B cell (primary cell): ENCODE measurements around the gene NPHS1. TPM values are rescaled to one million over a fixed set of nuclear protein-coding genes. Genes with fewer than 3 reads are reported as not detected.

Experiments used
- ATAC-seq: fragments of 200-7000 bp; cut with Tn5 transposase; one replicate; pipeline ENCODE4 v1.10.0; 2021; ENCODE audit warnings: low read depth, mild to moderate bottlenecking, moderate number of reproducible peaks, moderate library complexity
- CTCF ChIA-PET: fragments of 350-600 bp; sonication (Branson Sonifier 250); formaldehyde crosslinking; loops from one replicate; lab custom pipeline; 2021; ENCODE audit warnings: antibody characterized with exemption, inconsistent platforms; lab: Charles Lee
- POLR2A ChIA-PET: fragments of 350-600 bp; sonication (Branson Sonifier 250); formaldehyde crosslinking; loops from one replicate; lab custom pipeline; 2021; ENCODE audit warnings: antibody characterized with exemption; lab: Charles Lee
- DNase-seq: peaks from one replicate; pipeline ENCODE4 v3.0.0; 2013
- H2AFZ ChIP-seq: 2 replicates; pipeline ENCODE4 v1.6.1; 2012; ENCODE audit warnings: mild to moderate bottlenecking, low read depth, low read length; ENCODE audit not compliant: insufficient read depth, poor library complexity, severe bottlenecking
- H3K27ac ChIP-seq, 2 donors: 1 replicate in 1 of 2; 2 replicates in 1 of 2; pipeline ENCODE4 v1.5.1; 2012 to 2013; ENCODE audit warnings: low read length in 2 of 2, mild to moderate bottlenecking in 2 of 2, moderate library complexity in 1 of 2
- H3K27me3 ChIP-seq, 4 experiments: fragments of 200-600 bp in 1 of 4; sonication (generic) in 1 of 4; replicated peaks in 1 of 4; 1 replicate in 2 of 4; 2 replicates in 2 of 4; pipeline versions ENCODE4 v1.6.1 to v1.7.0; 2013 to 2016; ENCODE audit warnings: low read length in 3 of 4, mild to moderate bottlenecking in 2 of 4, mixed read lengths in 1 of 4, moderate library complexity in 1 of 4; ENCODE audit not compliant: insufficient read depth in 4 of 4, control insufficient read depth in 3 of 4; ENCODE audit errors: control extremely low read depth in 1 of 4
- H3K36me3 ChIP-seq, 2 experiments: replicated peaks in 1 of 2; 1 replicate in 1 of 2; 2 replicates in 1 of 2; pipeline versions ENCODE4 v1.6.1 to v1.7.1; 2013; ENCODE audit warnings: low read length in 1 of 2; ENCODE audit not compliant: insufficient read depth in 2 of 2, control insufficient read depth in 1 of 2; ENCODE audit errors: control extremely low read depth in 1 of 2, extremely low read depth in 1 of 2
- H3K4me1 ChIP-seq, 2 donors: fragments of 200-600 bp in 1 of 2; sonication (generic) in 1 of 2; 1 replicate in 1 of 2; 2 replicates in 1 of 2; pipeline versions ENCODE4 v1.5.1 to v1.6.1; 2013 to 2017; ENCODE audit warnings: low read length in 2 of 2; ENCODE audit not compliant: control insufficient read depth in 2 of 2, insufficient read depth in 2 of 2
- H3K4me2 ChIP-seq: replicated peaks from 2 replicates; pipeline ENCODE3; 2012; ENCODE audit warnings: mild to moderate bottlenecking, low read depth, low read length; ENCODE audit not compliant: poor library complexity, severe bottlenecking
- H3K4me3 ChIP-seq, 5 experiments: fragments of 200-600 bp in 1 of 5; sonication (generic) in 1 of 5; 1 replicate in 3 of 5; 2 replicates in 2 of 5; pipeline versions ENCODE4 v1.5.1 to v1.7.0; 2011 to 2016; ENCODE audit warnings: low read length in 4 of 5, mild to moderate bottlenecking in 4 of 5, low read depth in 2 of 5, control low read depth in 1 of 5, moderate library complexity in 1 of 5; ENCODE audit not compliant: insufficient read depth in 1 of 5; ENCODE audit errors: control extremely low read depth in 1 of 5, extremely low read depth in 1 of 5
- H3K79me2 ChIP-seq: fragments of 200-600 bp; sonication (generic); one replicate; pipeline ENCODE4 v1.6.0; 2016; ENCODE audit warnings: low read length; ENCODE audit not compliant: control insufficient read depth, insufficient read depth
- H3K9ac ChIP-seq: fragments of 200-600 bp; sonication (generic); 2 replicates; pipeline ENCODE4 v1.6.1; 2017; ENCODE audit warnings: mild to moderate bottlenecking, low read length, moderate library complexity
- H3K9me3 ChIP-seq, 3 donors: one replicate each; pipeline versions ENCODE4 v1.6.1 to v1.7.1; 2013; ENCODE audit warnings: low read length in 2 of 3; ENCODE audit not compliant: control insufficient read depth in 2 of 3, insufficient read depth in 1 of 3; ENCODE audit errors: control extremely low read depth in 1 of 3
- H4K20me1 ChIP-seq: 2 replicates; pipeline ENCODE4 v1.6.0; 2012; ENCODE audit warnings: mild to moderate bottlenecking, low read length; ENCODE audit not compliant: insufficient read depth, control insufficient read depth, poor library complexity, severe bottlenecking
- H3K27ac Mint-ChIP-seq: one replicate; pipeline ENCODE4 v1.8.0; 2021; ENCODE audit warnings: mixed read lengths
- H3K27me3 Mint-ChIP-seq: one replicate; pipeline ENCODE4 v1.8.0; 2021; ENCODE audit warnings: mixed read lengths
- H3K4me1 Mint-ChIP-seq: one replicate; pipeline ENCODE4 v1.8.0; 2021; ENCODE audit warnings: mixed read lengths
- H3K4me3 Mint-ChIP-seq: one replicate; pipeline ENCODE4 v1.8.0; 2021; ENCODE audit warnings: mixed read lengths
- H3K9me3 Mint-ChIP-seq: one replicate; pipeline ENCODE4 v1.8.0; 2022; ENCODE audit warnings: mixed read lengths; ENCODE audit not compliant: insufficient read depth
- EZH2 ChIP-seq: IDR thresholded peaks from 2 replicates; pipeline ENCODE4 v1.6.1; 2012; ENCODE audit warnings: borderline replicate concordance, low read depth, mild to moderate bottlenecking, moderate library complexity, low read length; ENCODE audit not compliant: insufficient read depth, poor library complexity, severe bottlenecking
- WGBS: methylation state at CpG from one replicate; pipeline ENCODE4 v1.1.5; 2013; ENCODE audit warnings: missing lambda C conversion rate; ENCODE audit not compliant: insufficient coverage; 5-methylcytosine and 5-hydroxymethylcytosine counted together
- intact Hi-C: fragments of 100-400 bp; cut with micrococcal nuclease; formaldehyde crosslinking; loops from one replicate; pipeline ENCODE4 v1.10.0; 2022
- polyA plus RNA-seq: library from polyadenylated mRNA; depleted of rRNA; stranded (reverse); fragments of >200 nt; gene quantifications from 2 replicates; pipeline ENCODE4 v1.2.3, GENCODE V29; 2012
- total RNA-seq, 2 donors: library from RNA; stranded (reverse); fragments of 120-200 nt in 1 of 2; gene quantifications; 1 replicate in 1 of 2; 2 replicates in 1 of 2; pipeline versions ENCODE4 v1.2.3 to v1.2.4, GENCODE V29; 2013 to 2022
- TF ChIP-seq, protein P1 (sequence below): fragments of 200-600 bp; IDR thresholded peaks from one replicate; pipeline ENCODE4 v1.8.0; 2022; ENCODE audit warnings: antibody characterized with exemption, mild to moderate bottlenecking

The NPHS1 gene
- total and polyA plus RNA-seq, 2 donors (not counting 1 experiment from before 2014, with no cell fraction given) = not detected

DNA sequence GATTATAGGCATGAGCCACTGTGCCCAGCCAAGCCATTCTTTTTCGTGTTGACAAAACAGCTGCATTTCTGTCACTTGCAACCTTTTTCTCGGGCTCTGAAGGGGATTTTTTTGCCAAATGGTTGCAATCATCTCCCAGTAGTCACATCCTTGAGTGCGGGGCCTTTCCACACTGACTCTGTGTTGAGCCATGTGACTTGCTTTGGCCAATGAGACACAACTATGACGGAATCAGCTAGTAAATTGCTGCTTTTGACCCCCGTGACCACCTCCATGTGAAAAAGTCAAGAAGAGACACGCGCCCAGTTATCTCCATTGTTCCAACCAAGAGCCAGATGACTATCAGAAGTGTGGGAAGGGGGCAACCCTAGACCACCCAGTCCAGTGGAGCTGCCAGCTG, 18.3 kb downstream of the NPHS1 start:
- Mint-ChIP-seq H3K27me3 (peaks cover 30% of the 10 kb centered on the region), H3K4me1 (no peaks in the 10 kb centered on the region), H3K9me3 (no peaks in the 10 kb centered on the region), H3K4me3 (no peak overlapping the region), H3K27ac (no peak overlapping the region)
- Histone ChIP-seq H3K4me1 (no peaks in the 10 kb centered on the region), H3K9me3 (peaks cover 0 to 17% (median 2%) of the 10 kb centered on the region in 3 donors), H3K36me3 (no peaks in the 10 kb centered on the region), H3K27me3 (peaks cover 0 to 12% (median 0%) of the 10 kb centered on the region in 4 experiments), H4K20me1 (no peaks in the 10 kb centered on the region), H3K79me2 (no peaks in the 10 kb centered on the region), H2AFZ (no peak overlapping the region), H3K4me2 (no peak overlapping the region), H3K9ac (no peak overlapping the region), H3K4me3 (no peak overlapping the region), H3K27ac (no peak overlapping the region)
- intact Hi-C loops = no loop called here
- no peak for DNase-seq
- 71% methylated on average over 7 of the region's 7 CpGs for WGBS
- no peak for ATAC-seq
- TF ChIP-seq, protein P1, sequence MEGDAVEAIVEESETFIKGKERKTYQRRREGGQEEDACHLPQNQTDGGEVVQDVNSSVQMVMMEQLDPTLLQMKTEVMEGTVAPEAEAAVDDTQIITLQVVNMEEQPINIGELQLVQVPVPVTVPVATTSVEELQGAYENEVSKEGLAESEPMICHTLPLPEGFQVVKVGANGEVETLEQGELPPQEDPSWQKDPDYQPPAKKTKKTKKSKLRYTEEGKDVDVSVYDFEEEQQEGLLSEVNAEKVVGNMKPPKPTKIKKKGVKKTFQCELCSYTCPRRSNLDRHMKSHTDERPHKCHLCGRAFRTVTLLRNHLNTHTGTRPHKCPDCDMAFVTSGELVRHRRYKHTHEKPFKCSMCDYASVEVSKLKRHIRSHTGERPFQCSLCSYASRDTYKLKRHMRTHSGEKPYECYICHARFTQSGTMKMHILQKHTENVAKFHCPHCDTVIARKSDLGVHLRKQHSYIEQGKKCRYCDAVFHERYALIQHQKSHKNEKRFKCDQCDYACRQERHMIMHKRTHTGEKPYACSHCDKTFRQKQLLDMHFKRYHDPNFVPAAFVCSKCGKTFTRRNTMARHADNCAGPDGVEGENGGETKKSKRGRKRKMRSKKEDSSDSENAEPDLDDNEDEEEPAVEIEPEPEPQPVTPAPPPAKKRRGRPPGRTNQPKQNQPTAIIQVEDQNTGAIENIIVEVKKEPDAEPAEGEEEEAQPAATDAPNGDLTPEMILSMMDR = no peak
- TF ChIP-seq EZH2 = no peak
- CTCF ChIA-PET = no interaction called here
- POLR2A ChIA-PET = no interaction called here

- DNase-seq = no peak
- 86% methylated on average over 4 of the region's 4 CpGs for WGBS
- no peaks in the 10 kb centered on the region for H3K36me3 ChIP-seq
These were observed 20.2 kb downstream of the NPHS1 start for GRCh38 chr19:35832054-35832453.

More at GRCh38 chr19:35832054-35832453, 20.2 kb downstream of the NPHS1 start:
- Histone ChIP-seq H3K4me2 (no peak overlapping the region), H3K4me3 (no peak overlapping the region), H3K27me3 (peaks cover 0 to 13% (median 0%) of the 10 kb centered on the region in 4 experiments), H3K27ac (no peak overlapping the region), H3K9me3 (peaks cover 0 to 7% (median 0%) of the 10 kb centered on the region in 3 donors), H4K20me1 (no peaks in the 10 kb centered on the region), H3K9ac (no peak overlapping the region), H3K79me2 (no peaks in the 10 kb centered on the region), H3K4me1 (no peaks in the 10 kb centered on the region), H2AFZ (no peak overlapping the region)
- Mint-ChIP-seq H3K9me3 (no peaks in the 10 kb centered on the region), H3K4me3 (no peak overlapping the region), H3K27ac (no peak overlapping the region), H3K4me1 (no peaks in the 10 kb centered on the region), H3K27me3 (peaks cover 32% of the 10 kb centered on the region)
- no peak for TF ChIP-seq EZH2
- TF ChIP-seq, protein P1 = no peak
- POLR2A ChIA-PET = interaction anchor here (0.5 kb wide), 1 partner anchor 89 kb away, joined by 3 read pairs; no protein-coding TSS in a partner anchor
- no peak for ATAC-seq
- intact Hi-C loops = no loop called here
- CTCF ChIA-PET = no interaction called here
